T-helper 17 cell (primary cell): ENCODE results near the gene EML4. TPM values are rescaled to one million over a fixed set of nuclear protein-coding genes. Genes with fewer than 3 reads are reported as not detected.
"Not testable (repeated sequence)": the region's sequence is repeated elsewhere in the genome, so short reads cannot be mapped to it uniquely, and the experiment has no call there.

Experiments used
- ATAC-seq: fragments of 150-1000 bp; cut with Tn5 transposase; 2 replicates; pipeline ENCODE4 v1.10.0; 2021; ENCODE audit warnings: mild to moderate bottlenecking, moderate library complexity
- DNase-seq, 3 donors: peaks; one replicate each; pipeline versions ENCODE4 v3.0.0 to v3.0.0-alpha.2; 2020 to 2021
- H3K9me3 ChIP-seq: one replicate; pipeline ENCODE4 v1.7.0; 2013; ENCODE audit warnings: low read length, mild to moderate bottlenecking; ENCODE audit not compliant: control insufficient read depth, poor library complexity, severe bottlenecking
- H3K27ac Mint-ChIP-seq: one replicate; pipeline ENCODE4 v1.8.0; 2022; ENCODE audit warnings: mild to moderate bottlenecking, moderate library complexity, mixed read lengths
- H3K27me3 Mint-ChIP-seq: one replicate; pipeline ENCODE4 v1.8.0; 2022; ENCODE audit warnings: mixed read lengths
- H3K36me3 Mint-ChIP-seq: one replicate; pipeline ENCODE4 v1.8.0; 2022; ENCODE audit warnings: low read depth, mixed read lengths
- H3K4me1 Mint-ChIP-seq: one replicate; pipeline ENCODE4 v1.8.0; 2022; ENCODE audit warnings: mild to moderate bottlenecking, mixed read lengths
- H3K4me3 Mint-ChIP-seq: one replicate; pipeline ENCODE4 v1.8.0; 2022; ENCODE audit warnings: mild to moderate bottlenecking, moderate library complexity, mixed read lengths
- total RNA-seq, 4 donors: library from RNA in 2 of 4; stranded (reverse) in 2 of 4; gene quantifications; one replicate each; pipeline ENCODE4 v1.2.3 and lab custom pipeline; 2022 to 2026

Gene EML4
- total RNA-seq, 2 donors from 2014 or later = 292 to 348 TPM

- Mint-ChIP-seq H3K4me3 (no peak overlapping the region), H3K4me1 (peaks cover 23% of the 10 kb centered on the region), H3K36me3 (peaks cover 8% of the 10 kb centered on the region), H3K27ac (no peak overlapping the region), H3K27me3 (no peaks in the 10 kb centered on the region)
- ATAC-seq (no peak), DNase-seq (no peak)
- no peaks in the 10 kb centered on the region for H3K9me3 ChIP-seq
Observed at GRCh38 chr2:42171396-42171980, 2.3 kb downstream of the EML4 start.

- no peak for DNase-seq
Observed at GRCh38 chr2:42172020-42172419, 2.9 kb downstream of the EML4 start.

GRCh38 chr2:42172566-42172965 lies 3.4 kb downstream of the EML4 start:
- H3K9me3 ChIP-seq = no peaks in the 10 kb centered on the region
- H3K4me1 Mint-ChIP-seq = peaks cover 31% of the 10 kb centered on the region
- H3K27me3 Mint-ChIP-seq = no peaks in the 10 kb centered on the region
- peaks cover 8% of the 10 kb centered on the region for H3K36me3 Mint-ChIP-seq
- no peak for ATAC-seq
- peak overlapping the region; percentile 77 for H3K4me3 Mint-ChIP-seq
- H3K27ac Mint-ChIP-seq = no peak overlapping the region
- DNase-seq = no peak

More at GRCh38 chr2:42172020-42172419, 2.9 kb downstream of the EML4 start:
- ATAC-seq = no peak
- H3K9me3 ChIP-seq = no peaks in the 10 kb centered on the region
- peaks cover 26% of the 10 kb centered on the region for H3K4me1 Mint-ChIP-seq
- no peak overlapping the region for H3K27ac Mint-ChIP-seq
- no peaks in the 10 kb centered on the region for H3K27me3 Mint-ChIP-seq
- peaks cover 8% of the 10 kb centered on the region for H3K36me3 Mint-ChIP-seq
- peak overlapping the region; percentile 69 for H3K4me3 Mint-ChIP-seq

- not testable (repeated sequence) for H3K36me3 Mint-ChIP-seq, DNase-seq, H3K27me3 Mint-ChIP-seq, H3K27ac Mint-ChIP-seq, H3K9me3 ChIP-seq, ATAC-seq
- Mint-ChIP-seq H3K4me1 (peaks cover 36% of the 10 kb centered on the region), H3K4me3 (peak overlapping the region; percentile 77)
Observed at GRCh38 chr2:42173467-42173866, 4.3 kb downstream of the EML4 start.

GRCh38 chr2:42176992-42177738 lies 8.0 kb downstream of the EML4 start:
- Mint-ChIP-seq H3K36me3 (peaks cover 10% of the 10 kb centered on the region), H3K4me1 (peaks cover 59% of the 10 kb centered on the region), H3K4me3 (peak overlapping the region; percentile 43), H3K27ac (peak overlapping the region; percentile 91), H3K27me3 (no peaks in the 10 kb centered on the region)
- ATAC-seq (no peak), DNase-seq (no peak)
- no peaks in the 10 kb centered on the region for H3K9me3 ChIP-seq

- H3K36me3 Mint-ChIP-seq = peaks cover 10% of the 10 kb centered on the region
- ATAC-seq (no peak), DNase-seq (no peak)
- H3K4me3 Mint-ChIP-seq = no peak overlapping the region
- H3K4me1 Mint-ChIP-seq = peaks cover 63% of the 10 kb centered on the region
- H3K27me3 Mint-ChIP-seq = no peaks in the 10 kb centered on the region
- peak overlapping the region; percentile 91 for H3K27ac Mint-ChIP-seq
- no peaks in the 10 kb centered on the region for H3K9me3 ChIP-seq
Observed at GRCh38 chr2:42178335-42178734, 9.2 kb downstream of the EML4 start.

- Mint-ChIP-seq H3K27me3 (no peaks in the 10 kb centered on the region), H3K4me1 (peaks cover 69% of the 10 kb centered on the region), H3K4me3 (peak overlapping the region; percentile 41), H3K36me3 (peaks cover 13% of the 10 kb centered on the region), H3K27ac (peak overlapping the region; percentile 39)
- no peak for DNase-seq
- H3K9me3 ChIP-seq = no peaks in the 10 kb centered on the region
- no peak for ATAC-seq
Observed at GRCh38 chr2:42180300-42180699, 11.1 kb downstream of the EML4 start.

- DNase-seq = no peak
- peaks cover 7% of the 10 kb centered on the region for H3K36me3 Mint-ChIP-seq
- H3K27me3 Mint-ChIP-seq = no peaks in the 10 kb centered on the region
- peak overlapping the region; percentile 58 for H3K4me3 Mint-ChIP-seq
- H3K4me1 Mint-ChIP-seq = peaks cover 64% of the 10 kb centered on the region
- ATAC-seq = no peak
- peak overlapping the region; percentile 74 for H3K27ac Mint-ChIP-seq
- H3K9me3 ChIP-seq = no peaks in the 10 kb centered on the region
Observed at GRCh38 chr2:42182654-42183308, 13.6 kb downstream of the EML4 start.

GRCh38 chr2:42183775-42184174 lies 14.6 kb downstream of the EML4 start:
- Mint-ChIP-seq H3K4me1 (peaks cover 60% of the 10 kb centered on the region), H3K27ac (peak overlapping the region; percentile 71), H3K36me3 (peaks cover 7% of the 10 kb centered on the region), H3K27me3 (no peaks in the 10 kb centered on the region), H3K4me3 (peak overlapping the region; percentile 43)
- ATAC-seq (peak; percentile 22), DNase-seq (no peak)
- H3K9me3 ChIP-seq = no peaks in the 10 kb centered on the region

- peaks cover 58% of the 10 kb centered on the region for H3K4me1 Mint-ChIP-seq
- no peak overlapping the region for H3K4me3 Mint-ChIP-seq
Observed at GRCh38 chr2:42184346-42184745, 15.2 kb downstream of the EML4 start.

GRCh38 chr2:42185220-42185921 lies 16.2 kb downstream of the EML4 start:
- no peak for ATAC-seq
- H3K27me3 Mint-ChIP-seq = no peaks in the 10 kb centered on the region
- no peak for DNase-seq
- peak overlapping the region; percentile 71 for H3K27ac Mint-ChIP-seq
- H3K36me3 Mint-ChIP-seq = peaks cover 11% of the 10 kb centered on the region
- H3K4me3 Mint-ChIP-seq = peak overlapping the region; percentile 56
- peaks cover 54% of the 10 kb centered on the region for H3K4me1 Mint-ChIP-seq
- H3K9me3 ChIP-seq = no peaks in the 10 kb centered on the region

More at GRCh38 chr2:42184346-42184745, 15.2 kb downstream of the EML4 start:
- Mint-ChIP-seq H3K36me3 (peaks cover 7% of the 10 kb centered on the region), H3K27me3 (no peaks in the 10 kb centered on the region), H3K27ac (peak overlapping the region; percentile 71)
- H3K9me3 ChIP-seq = no peaks in the 10 kb centered on the region
- DNase-seq (no peak), ATAC-seq (no peak)

GRCh38 chr2:42186366-42186765 lies 17.2 kb downstream of the EML4 start:
- peaks cover 50% of the 10 kb centered on the region for H3K4me1 Mint-ChIP-seq
- H3K27ac Mint-ChIP-seq = peak overlapping the region; percentile 71
- ATAC-seq = no peak

More at GRCh38 chr2:42186366-42186765, 17.2 kb downstream of the EML4 start:
- Mint-ChIP-seq H3K4me3 (peak overlapping the region; percentile 56), H3K27me3 (no peaks in the 10 kb centered on the region), H3K36me3 (peaks cover 11% of the 10 kb centered on the region)
- H3K9me3 ChIP-seq = no peaks in the 10 kb centered on the region
- DNase-seq = no peak
